Measurements from ENCODE around the gene RGS6. TPM values are rescaled to one million over a fixed set of nuclear protein-coding genes. Genes with fewer than 3 reads are reported as not detected.
"Not testable (repeated sequence)": the region's sequence is repeated elsewhere in the genome, so short reads cannot be mapped to it uniquely, and the experiment has no call there.

Gene RGS6
- total RNA-seq, 1 donor from 2014 or later, result 26.0 TPM

DNA sequence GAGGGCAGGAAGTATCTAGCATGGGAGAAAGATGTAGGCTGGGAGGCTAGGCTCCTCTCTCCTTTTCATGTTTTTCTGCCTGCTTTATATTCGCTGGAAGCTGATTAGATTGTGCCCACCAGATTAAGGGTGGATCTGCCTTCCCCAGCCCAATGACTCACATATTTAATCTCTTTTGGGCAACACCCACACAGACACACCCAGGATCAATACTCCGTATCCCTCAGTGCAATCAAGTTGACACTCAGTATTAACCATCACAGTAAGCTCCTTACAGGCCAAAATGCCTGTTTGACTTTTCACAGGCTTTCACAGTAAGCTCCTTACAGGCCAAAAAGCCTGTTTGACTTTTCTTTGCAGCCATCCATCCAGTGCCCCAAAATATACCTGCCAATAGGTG is 9.4 kb downstream of the RGS6 start:
- intact Hi-C loops (cut with micrococcal nuclease); ATAC-seq; DNase-seq: not testable (repeated sequence)

DNA sequence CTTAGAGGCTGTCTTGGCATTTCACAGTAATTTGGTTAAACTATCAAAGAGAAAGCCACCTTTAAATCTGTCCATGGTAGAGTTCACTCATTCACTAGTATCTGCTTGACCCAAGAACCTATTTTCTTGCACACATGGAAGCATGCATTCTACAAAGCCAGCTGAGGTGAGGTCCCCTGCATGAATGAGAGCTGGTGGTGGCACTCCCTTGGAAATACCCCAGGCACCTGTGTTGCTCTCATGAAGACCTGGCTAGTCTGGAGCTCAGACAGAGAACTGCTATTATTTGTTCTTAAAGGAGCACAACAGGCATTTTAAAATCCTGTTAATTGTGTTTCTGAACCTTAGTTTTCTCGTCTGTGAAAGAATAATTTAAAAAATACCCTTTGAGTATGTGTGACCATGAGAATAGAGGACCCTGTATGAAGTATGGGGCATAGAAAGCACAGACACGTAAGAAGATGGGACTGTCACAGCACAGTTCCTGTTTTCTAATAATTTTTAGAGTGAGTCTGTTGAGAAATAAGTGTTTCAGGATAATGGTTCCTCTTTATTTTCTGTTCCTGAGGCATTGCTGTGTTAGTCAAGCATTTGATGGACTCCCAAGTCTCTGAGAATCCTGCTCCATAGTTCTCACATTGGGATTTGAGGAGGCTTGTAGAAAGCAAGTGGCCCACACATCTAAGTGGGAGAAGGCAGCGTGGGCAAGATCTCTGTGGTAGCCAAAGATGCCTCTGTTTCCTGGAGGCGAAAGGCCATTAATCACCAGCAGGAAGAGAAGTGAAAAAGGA is 10.9 kb downstream of the RGS6 start:
- intact Hi-C loops (cut with micrococcal nuclease), result no loop called here
- no peak for DNase-seq
- no peak for ATAC-seq

DNA sequence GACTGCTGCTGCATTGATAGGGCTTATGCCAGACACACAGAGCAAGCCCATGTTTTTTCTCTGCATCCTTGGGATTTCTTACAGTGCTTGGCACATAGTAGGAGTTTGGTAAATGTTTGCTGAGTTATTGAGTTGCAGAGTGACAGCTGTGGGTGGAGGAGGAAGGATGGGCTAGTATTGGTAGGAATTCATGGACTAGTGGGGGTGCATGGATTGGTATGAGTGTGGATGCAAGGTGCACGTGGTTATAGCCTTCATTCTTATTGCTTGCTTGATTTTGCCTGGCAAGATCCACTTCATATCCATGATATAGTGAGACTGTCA is 11.4 kb downstream of the RGS6 start:
- intact Hi-C loops (cut with micrococcal nuclease), result no loop called here
- no peak for ATAC-seq
- DNase-seq, result no peak

DNA sequence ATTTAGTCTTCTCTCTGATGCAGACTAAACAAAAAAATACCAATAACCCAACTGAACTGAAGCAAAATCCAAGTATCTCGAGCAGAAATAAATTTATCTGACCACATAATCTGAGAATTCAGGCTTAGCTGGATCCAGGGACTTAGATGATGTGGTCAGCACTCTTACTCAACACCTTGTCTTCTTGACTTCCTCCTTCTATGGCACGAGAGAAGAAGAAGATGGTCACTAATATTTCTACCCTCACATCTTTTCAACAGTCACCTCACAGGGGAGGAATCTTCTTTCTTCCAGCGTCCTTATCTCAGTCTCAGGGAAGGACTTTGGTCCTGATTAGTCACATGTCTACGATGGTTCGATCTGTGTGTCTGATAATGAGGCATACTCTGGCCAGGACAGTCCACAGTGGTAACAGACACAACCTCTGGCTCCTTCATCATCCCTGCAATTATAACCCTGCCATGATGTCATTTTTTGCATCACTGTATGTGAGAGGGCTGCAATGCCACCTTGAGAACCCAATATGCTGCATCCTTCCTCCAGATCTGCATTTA is 15.8 kb downstream of the RGS6 start:
- ATAC-seq, result no peak
- DNase-seq, result no peak
- intact Hi-C loops (cut with micrococcal nuclease), result no loop called here

DNA sequence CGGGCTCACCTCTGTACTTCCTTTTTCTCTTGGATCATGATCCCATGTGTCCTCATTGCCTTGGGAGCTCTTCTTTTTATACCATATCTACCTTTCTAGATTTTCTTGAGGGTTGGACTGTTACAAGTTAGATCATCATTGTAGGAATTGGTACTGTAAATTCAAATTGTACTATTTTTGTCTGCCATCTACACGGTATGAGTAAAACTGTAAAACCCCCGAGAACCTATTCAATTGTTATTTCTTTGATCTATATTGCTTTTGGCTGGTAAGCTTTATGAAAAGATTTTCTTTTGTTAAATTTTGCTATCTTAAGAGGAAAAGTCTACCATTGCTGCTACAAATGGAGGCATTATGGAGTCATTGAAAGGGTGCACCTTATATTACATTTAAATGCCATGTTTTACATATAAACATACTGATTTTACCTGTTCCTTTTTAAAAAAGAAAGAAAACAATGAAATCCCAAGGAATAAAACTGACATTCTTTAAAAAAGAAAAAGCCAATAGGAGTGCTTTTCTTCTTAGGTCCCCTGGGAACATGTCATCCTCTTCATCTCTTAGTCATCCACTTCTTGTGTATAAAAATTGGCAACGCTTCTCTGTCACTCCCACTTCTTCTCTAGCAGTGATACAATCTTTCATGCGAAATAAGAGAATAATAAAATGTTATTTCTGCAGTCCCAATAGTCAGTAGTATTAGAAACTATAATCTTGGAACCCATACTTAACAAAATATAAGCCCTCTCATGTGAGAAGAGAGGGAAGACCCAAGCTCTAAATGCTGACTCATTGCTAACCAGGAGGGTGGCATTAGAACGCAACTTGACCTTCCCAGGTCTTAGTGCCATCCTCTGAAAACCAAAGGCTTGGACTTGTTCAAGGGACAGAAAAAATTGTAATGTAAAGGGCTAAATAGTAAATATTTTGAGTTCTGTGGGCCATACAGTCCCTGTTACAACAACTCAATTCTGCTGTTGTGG is 20.4 kb downstream of the RGS6 start:
- DNase-seq (no peak), ATAC-seq (no peak)
- intact Hi-C loops (cut with micrococcal nuclease), result no loop called here

DNA sequence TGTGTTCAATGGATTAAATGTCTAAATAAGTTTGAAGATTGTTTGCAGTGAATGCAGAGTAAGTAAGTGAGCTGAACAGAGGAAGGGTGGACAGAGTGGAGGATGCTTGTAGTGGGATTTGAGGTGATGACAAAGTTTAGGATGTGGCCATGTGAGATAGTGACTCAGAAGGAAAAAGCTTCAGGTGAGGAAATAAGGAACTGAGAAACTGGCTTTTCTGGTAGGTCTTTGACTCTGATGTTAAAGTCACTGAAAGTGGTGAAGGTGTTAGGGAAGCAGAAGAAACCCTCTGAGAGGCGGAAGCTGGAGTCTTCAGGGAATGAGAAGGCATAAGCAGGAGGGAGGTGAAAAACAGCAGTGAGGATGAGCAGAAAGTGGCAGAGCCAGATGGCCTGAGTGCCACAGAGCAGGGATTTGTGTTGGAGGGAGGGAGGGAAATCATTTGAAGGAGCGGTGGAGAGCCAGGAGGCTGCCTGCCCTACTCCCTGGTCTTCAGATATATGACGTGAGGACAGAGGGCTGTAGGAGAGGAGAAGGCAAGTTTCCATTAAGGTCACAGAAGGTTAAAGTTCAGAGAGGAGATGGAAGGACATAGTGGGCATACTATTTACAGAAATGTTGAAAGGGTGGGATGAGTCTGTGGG is 24.8 kb downstream of the RGS6 start:
- ATAC-seq (peak; percentile 11), DNase-seq (no peak)
- intact Hi-C loops (cut with micrococcal nuclease), result no loop called here

DNA sequence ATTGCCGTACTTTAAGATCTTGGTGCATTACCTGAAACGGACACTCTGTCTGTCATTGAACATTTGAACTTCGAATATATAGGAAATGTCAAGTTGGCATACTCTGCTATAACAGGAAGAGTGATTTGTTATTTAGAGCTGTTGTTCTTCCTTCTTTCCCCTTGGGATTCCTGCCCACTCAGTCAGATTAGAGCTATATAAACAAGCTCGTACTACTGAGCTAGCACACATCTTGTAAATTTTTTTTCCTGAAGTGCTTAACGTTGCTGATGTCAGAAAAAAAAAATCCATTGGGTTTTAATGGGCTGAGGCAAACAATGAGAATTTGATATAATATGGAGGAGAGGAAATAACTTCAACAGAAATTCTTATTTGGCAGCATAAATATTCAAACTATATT is 26.8 kb downstream of the RGS6 start:
- ATAC-seq, result peak; percentile 20
- no peak for DNase-seq
- intact Hi-C loops (cut with micrococcal nuclease), result no loop called here

DNA sequence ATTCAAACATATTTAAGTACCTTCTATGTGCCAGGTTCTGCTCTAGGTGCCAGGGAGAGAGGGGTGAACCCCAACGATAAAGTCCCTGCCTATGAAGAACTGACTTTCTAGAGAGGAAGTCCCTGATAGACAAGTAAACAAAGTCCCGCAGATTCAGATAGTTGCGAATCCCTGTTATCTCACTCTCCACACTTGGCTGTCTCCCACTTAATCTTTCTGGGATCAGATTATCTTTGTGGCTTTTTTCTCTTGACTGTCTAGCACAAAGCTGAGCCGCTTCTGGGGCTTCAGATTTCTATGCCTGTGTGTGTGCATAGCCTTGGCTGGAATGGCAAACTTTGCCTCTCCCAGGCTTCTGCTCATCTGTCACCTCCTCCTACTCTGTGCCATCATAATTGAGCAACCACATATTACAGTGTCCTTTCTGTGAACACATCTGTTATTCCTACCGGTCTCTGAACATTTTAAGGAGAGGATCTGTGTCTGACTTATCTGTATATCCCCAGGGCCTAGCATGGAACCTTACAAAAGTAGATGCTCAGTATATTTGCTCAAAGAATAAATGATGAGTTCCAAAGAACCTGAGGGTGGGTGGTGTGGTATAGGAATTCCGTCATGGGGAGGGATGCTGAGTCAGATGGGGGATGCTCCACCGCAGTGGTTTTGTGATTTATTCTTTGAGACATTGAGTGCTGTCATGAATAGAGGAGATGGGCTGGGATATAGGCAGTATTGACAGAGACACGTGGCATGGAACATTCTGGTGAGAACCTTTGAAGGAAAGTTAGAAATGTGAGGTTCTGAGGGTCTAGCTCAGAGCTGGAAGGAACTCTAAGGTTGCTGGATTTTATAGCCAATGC is 28.5 kb downstream of the RGS6 start:
- intact Hi-C loops (cut with micrococcal nuclease), result no loop called here
- no peak for DNase-seq
- ATAC-seq, result no peak

DNA sequence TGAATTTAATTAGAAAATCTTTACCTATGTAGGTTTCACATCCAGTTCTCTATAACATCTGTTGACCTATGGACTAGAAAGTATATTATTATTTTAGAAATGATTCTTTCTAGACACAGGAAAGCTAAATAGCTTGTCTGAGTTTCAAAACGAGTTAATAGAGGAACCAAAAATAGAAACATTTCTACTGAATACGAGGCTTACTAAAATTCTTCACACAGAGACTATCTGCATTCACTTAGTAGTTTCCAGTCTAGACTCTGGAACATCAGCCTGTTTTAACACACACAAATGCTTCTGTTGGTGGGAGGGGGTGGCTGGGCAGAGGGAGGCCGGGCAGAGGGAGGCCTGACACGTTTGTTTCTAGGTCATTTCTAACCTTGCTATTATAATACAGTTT is 29.7 kb downstream of the RGS6 start:
- intact Hi-C loops (cut with micrococcal nuclease), result no loop called here

DNA sequence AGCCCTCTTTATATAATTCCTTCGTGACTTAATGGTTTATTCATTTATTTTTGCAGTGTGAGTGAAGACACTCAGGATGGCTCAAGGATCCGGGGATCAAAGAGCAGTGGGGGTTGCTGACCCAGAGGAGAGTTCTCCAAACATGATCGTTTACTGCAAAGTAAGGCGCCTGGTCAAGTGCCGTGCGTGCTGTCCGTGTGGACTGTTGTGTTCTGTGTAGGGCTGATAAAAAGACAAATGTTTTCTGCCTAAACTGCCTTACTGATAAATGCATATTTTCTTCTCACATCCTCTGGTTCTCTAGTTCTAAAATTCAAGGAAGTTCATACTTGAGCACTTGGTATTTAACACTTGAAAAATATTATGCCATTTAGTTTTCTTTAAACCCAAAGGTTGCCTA is 32.5 kb downstream of the RGS6 start:
- intact Hi-C loops (cut with micrococcal nuclease), result no loop called here
- no peak for ATAC-seq
- no peak for DNase-seq

More for the DNA sequence above, 29.7 kb downstream of the RGS6 start:
- peak; percentile 51 for ATAC-seq
- no peak for DNase-seq

DNA sequence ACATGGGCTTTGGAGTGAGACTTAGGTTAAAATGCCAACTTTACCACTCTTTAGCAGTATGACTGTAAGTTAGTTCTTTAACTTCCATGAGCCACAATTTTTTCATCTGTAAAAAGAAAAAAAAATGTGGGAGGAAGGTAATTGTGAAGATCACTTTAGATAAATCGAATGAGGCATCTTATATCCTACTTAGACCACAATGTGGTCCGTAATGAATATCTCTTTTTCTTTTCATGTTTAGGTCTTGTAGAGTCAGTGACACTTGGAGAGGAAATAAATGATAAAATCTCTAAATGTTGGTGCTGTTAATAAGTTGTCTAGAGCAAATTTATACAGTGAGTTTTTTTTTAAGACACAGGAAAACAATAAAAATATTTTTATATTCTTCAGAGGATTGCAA is 34.3 kb downstream of the RGS6 start:
- no peak for DNase-seq
- intact Hi-C loops (cut with micrococcal nuclease), result no loop called here
- no peak for ATAC-seq

DNA sequence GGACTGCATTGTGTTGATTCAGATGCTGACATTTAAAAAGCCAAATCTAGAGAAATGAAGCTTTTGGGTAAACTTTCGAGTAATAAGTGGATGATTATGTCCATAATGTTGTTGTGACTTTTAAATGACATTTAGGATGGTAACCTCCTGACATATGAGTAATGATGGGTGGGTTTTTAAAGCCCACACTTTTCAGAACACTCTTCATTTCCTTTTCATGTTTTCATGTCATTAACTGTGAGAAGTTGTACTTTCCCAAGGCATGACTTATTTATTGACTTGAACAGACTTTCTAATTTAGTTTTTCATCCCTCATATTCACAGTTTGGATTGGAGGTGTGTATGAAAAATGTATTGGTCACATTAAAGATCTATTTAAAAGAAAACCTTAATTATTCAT is 35.5 kb downstream of the RGS6 start:
- intact Hi-C loops (cut with micrococcal nuclease), result no loop called here
- DNase-seq (no peak), ATAC-seq (no peak)

DNA sequence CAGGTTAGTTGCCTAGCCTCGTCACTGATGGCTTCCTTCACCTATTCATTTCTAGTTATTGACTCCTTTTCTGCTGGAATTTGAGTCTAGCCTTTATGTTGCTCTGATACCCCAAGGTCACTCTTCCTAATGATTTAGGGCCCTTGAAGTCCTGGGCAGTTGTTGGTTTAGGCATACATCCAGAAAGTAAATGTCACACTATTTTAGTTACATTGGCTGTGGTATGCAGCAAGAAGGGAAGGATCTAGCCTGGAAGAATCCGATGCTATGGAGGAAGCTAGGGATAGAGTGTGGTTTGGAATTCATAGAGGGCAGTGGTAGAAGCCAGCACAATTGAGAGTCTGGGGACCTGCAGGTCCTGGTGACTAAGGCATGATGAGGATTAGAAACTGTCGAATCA is 38.0 kb downstream of the RGS6 start:
- no peak for DNase-seq
- ATAC-seq, result peak; percentile 62
- intact Hi-C loops (cut with micrococcal nuclease), result no loop called here

DNA sequence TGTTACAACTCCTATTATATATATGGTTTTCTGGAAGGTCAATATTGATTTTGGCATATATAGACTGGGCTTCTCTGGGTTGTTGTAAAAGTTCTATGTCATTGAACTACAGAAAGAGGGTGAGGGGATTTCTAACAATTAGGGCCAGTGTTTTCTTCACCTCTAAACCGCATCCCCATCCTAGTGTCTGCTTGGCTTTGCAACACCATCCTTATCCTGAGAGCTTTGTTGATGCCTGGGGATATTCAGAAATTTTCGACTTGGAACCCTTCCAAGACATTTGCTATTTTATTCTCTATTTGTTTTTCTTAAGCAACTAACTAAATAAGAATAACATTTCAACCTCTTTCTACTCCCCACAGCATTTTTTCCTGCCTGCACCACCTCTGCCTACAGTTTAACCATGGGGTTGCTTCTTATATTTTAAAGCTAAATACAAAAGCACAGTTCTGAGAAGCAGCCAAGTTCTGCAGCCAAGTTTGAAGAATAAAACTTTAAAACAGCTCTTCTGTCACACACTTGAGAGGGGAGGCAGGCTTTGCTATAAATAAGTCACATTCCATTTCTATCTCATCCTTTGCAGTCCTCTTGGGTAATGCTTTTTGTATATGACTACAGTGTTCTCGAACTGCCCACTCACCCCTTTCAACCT is 53.4 kb downstream of the RGS6 start:
- DNase-seq, result no peak

DNA sequence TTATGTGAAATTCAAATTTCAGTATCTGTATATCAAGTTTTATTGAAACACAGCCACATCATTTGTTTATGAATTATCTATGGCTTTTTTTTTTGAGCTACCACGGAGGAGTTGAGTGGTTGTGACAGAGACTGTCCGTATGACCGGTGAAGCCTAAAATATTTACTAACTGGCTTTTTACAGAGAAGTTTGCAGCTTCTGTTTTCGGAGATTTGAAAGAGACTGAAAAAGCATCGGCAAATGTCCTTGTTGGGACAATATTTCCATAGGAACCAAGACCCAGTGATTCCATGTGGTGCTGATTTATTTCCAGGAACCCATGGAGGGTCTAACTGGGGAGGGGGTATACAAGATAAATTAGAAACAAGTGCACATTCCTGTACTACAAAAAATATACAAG is 56.2 kb downstream of the RGS6 start:
- intact Hi-C loops (cut with micrococcal nuclease), result no loop called here
- ATAC-seq (no peak), DNase-seq (no peak)

More for the DNA sequence above, 53.4 kb downstream of the RGS6 start:
- intact Hi-C loops (cut with micrococcal nuclease), result no loop called here
- peak; percentile 84 for ATAC-seq

DNA sequence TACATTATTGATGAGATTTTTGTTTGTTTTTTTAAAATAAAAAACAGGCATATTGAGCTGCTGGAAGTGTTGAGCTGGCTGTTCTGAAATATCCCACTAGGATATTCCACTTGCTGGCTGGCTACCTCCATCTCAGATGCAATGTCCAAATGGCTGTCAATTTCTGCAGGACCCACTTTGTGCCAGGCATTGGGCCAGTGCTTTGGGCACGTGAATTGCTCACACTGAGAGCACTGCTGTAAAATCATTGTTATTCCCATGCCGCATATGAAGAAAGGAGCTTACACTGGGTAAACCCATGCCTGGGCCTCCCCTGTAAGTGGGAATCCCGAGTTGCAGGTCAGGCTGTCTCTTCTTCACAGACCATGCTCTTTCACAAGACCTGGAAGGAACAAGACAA is 56.7 kb downstream of the RGS6 start:
- peak; percentile 58 for DNase-seq
- intact Hi-C loops (cut with micrococcal nuclease), result no loop called here
- ATAC-seq, result peak; percentile 63

DNA sequence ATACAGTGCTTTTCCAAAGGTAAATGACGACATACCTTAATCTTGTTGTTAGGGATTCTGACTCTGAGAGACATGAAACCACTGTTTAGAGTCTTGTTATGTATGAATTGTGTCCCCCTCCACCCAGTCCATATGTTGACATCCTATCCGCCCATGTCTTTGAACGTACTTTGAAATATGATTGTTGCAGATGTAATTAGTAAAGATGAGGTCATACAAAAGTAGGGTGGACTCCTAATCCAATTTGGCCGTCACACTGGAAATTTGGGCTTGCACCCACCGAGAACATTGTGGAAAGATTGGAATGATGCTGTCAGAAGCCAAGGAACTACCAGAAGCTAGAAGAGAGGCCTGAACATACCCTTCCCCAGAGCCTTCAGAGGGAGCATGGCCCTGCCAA is 62.2 kb downstream of the RGS6 start:
- ATAC-seq (no peak), DNase-seq (no peak)
- intact Hi-C loops (cut with micrococcal nuclease), result no loop called here

DNA sequence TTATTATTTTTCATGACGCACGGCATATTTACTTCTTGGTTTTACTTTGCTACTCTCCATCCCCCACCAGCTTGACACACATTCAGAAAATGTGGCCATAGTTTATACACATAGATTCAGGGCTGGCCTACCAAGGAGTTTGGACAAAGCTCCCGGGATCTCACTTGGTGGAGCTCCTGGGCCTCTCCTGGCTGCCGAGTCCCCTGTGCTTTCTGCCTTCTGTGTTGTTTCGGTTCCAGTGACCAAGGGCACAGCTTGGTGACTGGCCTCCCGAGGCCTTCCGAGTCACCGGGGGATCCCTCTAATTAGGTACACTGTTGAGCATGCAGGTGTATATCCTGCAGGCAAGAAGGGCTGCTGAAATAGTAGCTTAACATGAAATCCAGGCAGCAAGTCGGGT is 63.5 kb downstream of the RGS6 start:
- DNase-seq (no peak), ATAC-seq (no peak)
- intact Hi-C loops (cut with micrococcal nuclease), result no loop called here
